Mesenchymal stem cell (in vitro differentiated cells and primary cell): ENCODE measurements around the gene PAX2.
A peak's percentile ranks its signal among the peaks of the same experiment; 100 is the strongest.

Source experiments
- DNase-seq: peaks from one replicate; pipeline ENCODE4 v3.0.0-alpha.2; 2013
- H2AFZ ChIP-seq: one replicate; pipeline ENCODE4 v1.6.1; 2013; ENCODE audit warnings: low read depth, mild to moderate bottlenecking, control low read depth, inconsistent platforms, low read length, moderate library complexity
- H2AK5ac ChIP-seq: 2 replicates; pipeline ENCODE4 v1.6.1; 2013; ENCODE audit warnings: low read length, moderate library complexity, mild to moderate bottlenecking, inconsistent platforms; ENCODE audit not compliant: severe bottlenecking
- H2BK120ac ChIP-seq: one replicate; pipeline ENCODE4 v1.6.1; 2013; ENCODE audit warnings: low read depth, mild to moderate bottlenecking, inconsistent platforms, low read length, moderate library complexity
- H2BK12ac ChIP-seq, 2 experiments: one replicate each; pipeline ENCODE4 v1.6.1; 2013; ENCODE audit warnings: inconsistent platforms in 2 of 2, low read length in 2 of 2, mild to moderate bottlenecking in 2 of 2, moderate library complexity in 2 of 2, control low read depth in 1 of 2
- H2BK15ac ChIP-seq: one replicate; pipeline ENCODE4 v1.6.1; 2013; ENCODE audit warnings: mild to moderate bottlenecking, low read depth, inconsistent platforms; ENCODE audit not compliant: poor library complexity, severe bottlenecking
- H2BK5ac ChIP-seq: 2 replicates; pipeline ENCODE4 v1.6.1; 2013; ENCODE audit warnings: low read depth, mild to moderate bottlenecking, low read length, control low read depth, inconsistent platforms; ENCODE audit not compliant: poor library complexity, severe bottlenecking
- H3K14ac ChIP-seq, 2 experiments: one replicate each; pipeline ENCODE4 v1.6.1; 2013; ENCODE audit warnings: inconsistent platforms in 2 of 2, low read length in 2 of 2, control low read depth in 1 of 2, mild to moderate bottlenecking in 1 of 2, moderate library complexity in 1 of 2
- H3K18ac ChIP-seq, 2 experiments: one replicate each; pipeline ENCODE4 v1.6.1; 2013; ENCODE audit warnings: inconsistent platforms in 2 of 2, low read length in 2 of 2, control low read depth in 1 of 2, low read depth in 1 of 2, mild to moderate bottlenecking in 1 of 2
- H3K23ac ChIP-seq, 2 experiments: one replicate each; pipeline ENCODE4 v1.6.1; 2013; ENCODE audit warnings: inconsistent platforms in 2 of 2, low read length in 2 of 2, mild to moderate bottlenecking in 2 of 2, moderate library complexity in 2 of 2, control low read depth in 1 of 2
- H3K27ac ChIP-seq: 2 replicates; pipeline ENCODE4 v1.5.1; 2013; ENCODE audit warnings: mild to moderate bottlenecking, moderate library complexity, low read length, control low read depth, inconsistent platforms; ENCODE audit not compliant: poor library complexity, severe bottlenecking
- H3K27me3 ChIP-seq, 2 experiments: 2 replicates each; pipeline versions ENCODE4 v1.6.1 to v1.7.0; 2013; ENCODE audit warnings: low read length in 2 of 2, mild to moderate bottlenecking in 2 of 2, moderate library complexity in 2 of 2, control low read depth in 1 of 2, inconsistent platforms in 1 of 2; ENCODE audit not compliant: control insufficient read depth in 1 of 2, insufficient read depth in 1 of 2
- H3K36me3 ChIP-seq, 2 experiments: 2 replicates each; pipeline versions ENCODE4 v1.6.1 to v1.7.0; 2013; ENCODE audit warnings: low read length in 2 of 2, control low read depth in 1 of 2, inconsistent platforms in 1 of 2, low read depth in 1 of 2, mild to moderate bottlenecking in 1 of 2; ENCODE audit not compliant: insufficient read depth in 2 of 2, control insufficient read depth in 1 of 2
- H3K4ac ChIP-seq, 2 experiments: one replicate each; pipeline ENCODE4 v1.6.1; 2013; ENCODE audit warnings: inconsistent platforms in 2 of 2, low read length in 2 of 2, mild to moderate bottlenecking in 2 of 2, moderate library complexity in 2 of 2, control low read depth in 1 of 2, low read depth in 1 of 2
- H3K4me1 ChIP-seq: 2 replicates; pipeline ENCODE4 v1.6.1; 2013; ENCODE audit warnings: low read depth, low read length, control low read depth; ENCODE audit not compliant: control insufficient read depth, insufficient read depth
- H3K4me2 ChIP-seq: 2 replicates; pipeline ENCODE4 v1.6.1; 2013; ENCODE audit warnings: low read length, mild to moderate bottlenecking, inconsistent platforms; ENCODE audit not compliant: poor library complexity, severe bottlenecking
- H3K4me3 ChIP-seq, 2 experiments: 2 replicates each; pipeline versions ENCODE4 v1.5.1 to v1.7.0; 2013; ENCODE audit warnings: low read length in 2 of 2, mild to moderate bottlenecking in 2 of 2, control low read depth in 1 of 2, low read depth in 1 of 2; ENCODE audit not compliant: insufficient read depth in 1 of 2
- H3K79me1 ChIP-seq: replicated peaks from 2 replicates; pipeline ENCODE4 v1.6.1; 2013; ENCODE audit warnings: mild to moderate bottlenecking, control low read depth, low read length, inconsistent platforms; ENCODE audit not compliant: poor library complexity, severe bottlenecking
- H3K9ac ChIP-seq: 2 replicates; pipeline ENCODE4 v1.7.0; 2013; ENCODE audit warnings: mild to moderate bottlenecking, low read length, moderate library complexity
- H3K9me3 ChIP-seq: 2 replicates; pipeline ENCODE4 v1.7.0; 2013; ENCODE audit warnings: mild to moderate bottlenecking, low read length; ENCODE audit not compliant: control insufficient read depth
- H4K8ac ChIP-seq: one replicate; pipeline ENCODE4 v1.6.1; 2013; ENCODE audit warnings: inconsistent platforms, mild to moderate bottlenecking, low read length, moderate library complexity
- H4K91ac ChIP-seq: one replicate; pipeline ENCODE4 v1.6.1; 2013; ENCODE audit warnings: mild to moderate bottlenecking, low read length, inconsistent platforms
- WGBS: methylation state at CpG from one replicate; pipeline ENCODE4 v1.1.7; 2013; ENCODE audit warnings: mixed read lengths; 5-methylcytosine and 5-hydroxymethylcytosine counted together

The PAX2 gene

GRCh38 chr10:100823194-100823593 is 77.8 kb downstream of the PAX2 start:
- no peak overlapping the region for H3K23ac ChIP-seq
- peaks cover 85 to 92% of the 10 kb centered on the region in 2 experiments for H3K27me3 ChIP-seq
- peaks cover 19% of the 10 kb centered on the region for H3K4me1 ChIP-seq
- no peaks in the 10 kb centered on the region for H3K79me1 ChIP-seq
- H3K18ac ChIP-seq = no peak overlapping the region
- no peak overlapping the region for H2AFZ ChIP-seq
- H3K27ac ChIP-seq = no peak overlapping the region
- DNase-seq = no peak
- H2BK120ac ChIP-seq = no peak overlapping the region
- H3K4me2 ChIP-seq = no peak overlapping the region
- 57% methylated on average over 3 of the region's 3 CpGs for WGBS
- no peak overlapping the region for H2BK15ac ChIP-seq
- H3K14ac ChIP-seq = no peak overlapping the region
- H3K9me3 ChIP-seq = no peaks in the 10 kb centered on the region
- no peak overlapping the region for H2AK5ac ChIP-seq
- no peak overlapping the region for H2BK5ac ChIP-seq
- H3K36me3 ChIP-seq = no peaks in the 10 kb centered on the region
- no peak overlapping the region for H3K4me3 ChIP-seq
- no peak overlapping the region for H3K4ac ChIP-seq
- no peak overlapping the region for H4K8ac ChIP-seq
- H2BK12ac ChIP-seq = no peak overlapping the region
- H3K9ac ChIP-seq = no peak overlapping the region
- H4K91ac ChIP-seq = no peak overlapping the region

DNA sequence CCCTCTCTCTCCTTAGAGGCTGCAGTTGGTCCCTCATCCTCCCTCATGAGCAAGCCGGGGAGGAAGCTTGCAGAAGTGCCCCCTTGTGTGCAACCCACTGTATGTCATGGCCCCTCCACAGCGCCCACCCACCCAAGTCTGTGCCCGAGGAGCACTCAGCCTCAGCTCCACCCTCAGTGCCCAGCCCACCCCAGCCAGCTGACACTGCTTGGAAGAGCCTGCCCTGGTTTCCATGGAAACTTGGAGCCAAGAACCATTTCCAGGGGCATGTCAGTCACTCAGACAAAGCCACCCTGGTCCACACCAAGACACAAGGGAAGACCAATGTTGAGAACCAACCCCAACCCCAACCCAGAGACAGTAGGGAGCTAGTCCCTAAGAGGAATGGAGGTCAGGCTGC is 79.5 kb downstream of the PAX2 start:
- no peak overlapping the region for H4K91ac ChIP-seq
- H3K18ac ChIP-seq = no peak overlapping the region
- peaks cover 28% of the 10 kb centered on the region for H3K4me1 ChIP-seq
- H2BK120ac ChIP-seq = no peak overlapping the region
- 65% methylated on average over 3 of the region's 3 CpGs for WGBS
- no peaks in the 10 kb centered on the region for H3K79me1 ChIP-seq
- H3K14ac ChIP-seq = no peak overlapping the region
- no peak overlapping the region for H3K4me2 ChIP-seq
- H3K4ac ChIP-seq = no peak overlapping the region
- no peak overlapping the region for H2BK15ac ChIP-seq
- no peak overlapping the region for H3K23ac ChIP-seq
- H2BK12ac ChIP-seq = no peak overlapping the region
- no peak overlapping the region for H2BK5ac ChIP-seq
- H2AK5ac ChIP-seq = no peak overlapping the region
- no peak overlapping the region for H3K9ac ChIP-seq
- no peak overlapping the region for H3K4me3 ChIP-seq
- no peak overlapping the region for H3K27ac ChIP-seq
- no peak for DNase-seq
- H3K27me3 ChIP-seq = peaks cover 94 to 96% of the 10 kb centered on the region in 2 experiments
- no peak overlapping the region for H2AFZ ChIP-seq
- no peaks in the 10 kb centered on the region for H3K9me3 ChIP-seq
- H4K8ac ChIP-seq = no peak overlapping the region
- H3K36me3 ChIP-seq = no peaks in the 10 kb centered on the region

DNA sequence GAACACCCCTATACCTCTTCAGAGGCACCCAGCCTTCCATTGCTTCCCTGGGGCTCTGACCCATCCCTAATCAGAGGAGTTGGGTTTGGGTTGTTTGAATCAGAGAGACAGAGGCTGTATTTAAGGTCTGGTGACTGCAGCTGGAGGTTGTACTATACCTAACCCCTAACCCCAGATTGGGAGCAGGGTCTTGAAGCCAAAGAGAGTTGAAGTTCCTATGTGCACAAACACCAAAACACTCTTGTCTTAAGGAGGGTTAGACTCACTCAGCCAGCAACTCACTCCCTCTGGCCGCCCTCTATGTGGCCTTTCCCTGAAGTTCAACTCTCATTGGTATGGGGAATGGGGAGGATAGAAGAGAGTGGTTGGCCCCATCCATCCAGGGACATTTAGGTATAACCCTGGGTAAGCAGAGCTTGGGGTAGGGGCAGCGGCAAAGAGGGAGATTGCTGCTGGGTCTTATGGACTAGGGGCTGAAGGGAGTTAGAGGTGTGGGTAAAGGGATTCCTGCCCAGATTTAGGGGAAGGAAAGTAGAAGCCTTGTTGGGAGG is 80.0 kb downstream of the PAX2 start:
- no peak overlapping the region for H2BK120ac ChIP-seq
- no peak overlapping the region for H3K23ac ChIP-seq
- H4K91ac ChIP-seq = no peak overlapping the region
- H3K14ac ChIP-seq = no peak overlapping the region
- no peak overlapping the region for H2BK5ac ChIP-seq
- no peaks in the 10 kb centered on the region for H3K79me1 ChIP-seq
- no peak overlapping the region for H2AFZ ChIP-seq
- no peak overlapping the region for H3K9ac ChIP-seq
- H3K36me3 ChIP-seq = no peaks in the 10 kb centered on the region
- peaks cover 28% of the 10 kb centered on the region for H3K4me1 ChIP-seq
- WGBS = 1% methylated on average over 2 of the region's 2 CpGs
- H3K4me3 ChIP-seq = no peak overlapping the region
- H2BK12ac ChIP-seq = no peak overlapping the region
- no peak for DNase-seq
- H3K18ac ChIP-seq = no peak overlapping the region
- H3K4me2 ChIP-seq = no peak overlapping the region
- H3K27me3 ChIP-seq = peaks cover 94 to 97% of the 10 kb centered on the region in 2 experiments
- no peak overlapping the region for H3K27ac ChIP-seq
- H2AK5ac ChIP-seq = no peak overlapping the region
- no peak overlapping the region for H4K8ac ChIP-seq
- no peak overlapping the region for H2BK15ac ChIP-seq
- H3K9me3 ChIP-seq = no peaks in the 10 kb centered on the region
- H3K4ac ChIP-seq = no peak overlapping the region

- Histone ChIP-seq H2AK5ac (no peak overlapping the region), H2BK12ac (no peak overlapping the region), H3K36me3 (no peaks in the 10 kb centered on the region), H3K9ac (no peak overlapping the region), H3K27ac (no peak overlapping the region), H3K4me2 (no peak overlapping the region), H3K27me3 (peaks cover 94 to 97% of the 10 kb centered on the region in 2 experiments), H2AFZ (no peak overlapping the region), H3K4ac (no peak overlapping the region), H2BK120ac (no peak overlapping the region), H3K14ac (no peak overlapping the region), H3K18ac (no peak overlapping the region), H3K9me3 (no peaks in the 10 kb centered on the region), H4K8ac (no peak overlapping the region), H3K23ac (peak overlapping the region in 1 of 2 experiments; percentile 9), H4K91ac (no peak overlapping the region), H3K4me1 (peaks cover 28% of the 10 kb centered on the region), H2BK5ac (no peak overlapping the region), H2BK15ac (no peak overlapping the region), H3K4me3 (no peak overlapping the region), H3K79me1 (no peaks in the 10 kb centered on the region)
- 5% methylated on average over 25 of the region's 27 CpGs for WGBS
- no peak for DNase-seq
Measured at GRCh38 chr10:100826031-100826651, 80.8 kb downstream of the PAX2 start.
